GM10266 (cell line): Measurements from ENCODE around the gene TTLL5.

Experiments used
- DNase-seq: peaks from one replicate; pipeline ENCODE4 v3.0.0; 2012; ENCODE audit errors: extremely low spot score
- TF ChIP-seq, protein P1 (sequence below): IDR thresholded peaks from 2 replicates; pipeline ENCODE4 v1.5.1; 2012; ENCODE audit warnings: mild to moderate bottlenecking, low read depth; ENCODE audit not compliant: control insufficient read depth, insufficient read depth; ENCODE audit errors: missing control alignments

Gene TTLL5

GRCh38 chr14:75807667-75808360, 146.8 kb downstream of the TTLL5 start:
- TF ChIP-seq, protein P1, sequence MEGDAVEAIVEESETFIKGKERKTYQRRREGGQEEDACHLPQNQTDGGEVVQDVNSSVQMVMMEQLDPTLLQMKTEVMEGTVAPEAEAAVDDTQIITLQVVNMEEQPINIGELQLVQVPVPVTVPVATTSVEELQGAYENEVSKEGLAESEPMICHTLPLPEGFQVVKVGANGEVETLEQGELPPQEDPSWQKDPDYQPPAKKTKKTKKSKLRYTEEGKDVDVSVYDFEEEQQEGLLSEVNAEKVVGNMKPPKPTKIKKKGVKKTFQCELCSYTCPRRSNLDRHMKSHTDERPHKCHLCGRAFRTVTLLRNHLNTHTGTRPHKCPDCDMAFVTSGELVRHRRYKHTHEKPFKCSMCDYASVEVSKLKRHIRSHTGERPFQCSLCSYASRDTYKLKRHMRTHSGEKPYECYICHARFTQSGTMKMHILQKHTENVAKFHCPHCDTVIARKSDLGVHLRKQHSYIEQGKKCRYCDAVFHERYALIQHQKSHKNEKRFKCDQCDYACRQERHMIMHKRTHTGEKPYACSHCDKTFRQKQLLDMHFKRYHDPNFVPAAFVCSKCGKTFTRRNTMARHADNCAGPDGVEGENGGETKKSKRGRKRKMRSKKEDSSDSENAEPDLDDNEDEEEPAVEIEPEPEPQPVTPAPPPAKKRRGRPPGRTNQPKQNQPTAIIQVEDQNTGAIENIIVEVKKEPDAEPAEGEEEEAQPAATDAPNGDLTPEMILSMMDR, result no peak
- no peak for DNase-seq

- TF ChIP-seq, protein P1, result no peak
- no peak for DNase-seq
Measured at GRCh38 chr14:75811136-75811829, 150.2 kb downstream of the TTLL5 start.

GRCh38 chr14:75811872-75812499, 150.9 kb downstream of the TTLL5 start:
- TF ChIP-seq, protein P1, result no peak
- DNase-seq, result no peak

DNA sequence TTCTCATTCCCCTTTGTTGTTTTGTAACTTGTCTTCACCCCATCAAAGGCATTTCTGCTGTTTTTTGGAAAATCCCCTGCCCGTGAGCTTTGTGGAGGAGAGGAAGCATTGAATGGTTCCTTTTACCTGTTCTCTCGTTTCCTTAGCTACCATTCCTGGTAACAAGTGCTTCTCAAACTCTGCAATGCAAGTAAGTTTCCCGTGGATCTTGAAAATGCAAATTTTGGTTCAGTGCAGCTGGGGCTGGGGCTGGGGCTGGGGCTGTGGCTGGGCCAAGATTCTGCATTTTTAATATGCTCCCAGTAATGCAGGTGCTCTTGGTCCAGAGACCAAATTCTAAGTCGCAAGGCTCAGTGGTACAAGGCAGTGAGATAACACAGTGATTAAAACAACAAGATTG, 151.6 kb downstream of the TTLL5 start:
- TF ChIP-seq, protein P1, result no peak
- DNase-seq, result no peak

DNA sequence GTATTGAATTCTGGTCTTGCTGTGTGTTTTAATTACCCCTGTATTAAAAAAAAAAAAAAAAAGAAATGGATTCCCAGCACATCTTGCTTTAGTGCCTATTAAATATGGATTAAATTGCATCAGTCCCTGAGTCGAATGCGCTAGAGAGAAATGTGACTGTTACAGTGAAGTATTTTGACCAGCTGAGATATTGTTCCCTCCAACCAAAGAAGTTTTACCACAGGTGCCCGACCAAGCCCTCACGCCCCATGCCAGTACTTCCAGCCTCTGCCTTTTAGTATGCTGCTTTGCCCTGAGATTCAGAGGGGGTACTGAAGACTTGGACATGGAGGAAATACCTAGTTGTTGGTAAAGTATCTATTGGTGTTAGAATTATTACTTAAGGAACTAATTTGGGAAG, 159.7 kb downstream of the TTLL5 start:
- TF ChIP-seq, protein P1, result no peak
- DNase-seq, result no peak

DNA sequence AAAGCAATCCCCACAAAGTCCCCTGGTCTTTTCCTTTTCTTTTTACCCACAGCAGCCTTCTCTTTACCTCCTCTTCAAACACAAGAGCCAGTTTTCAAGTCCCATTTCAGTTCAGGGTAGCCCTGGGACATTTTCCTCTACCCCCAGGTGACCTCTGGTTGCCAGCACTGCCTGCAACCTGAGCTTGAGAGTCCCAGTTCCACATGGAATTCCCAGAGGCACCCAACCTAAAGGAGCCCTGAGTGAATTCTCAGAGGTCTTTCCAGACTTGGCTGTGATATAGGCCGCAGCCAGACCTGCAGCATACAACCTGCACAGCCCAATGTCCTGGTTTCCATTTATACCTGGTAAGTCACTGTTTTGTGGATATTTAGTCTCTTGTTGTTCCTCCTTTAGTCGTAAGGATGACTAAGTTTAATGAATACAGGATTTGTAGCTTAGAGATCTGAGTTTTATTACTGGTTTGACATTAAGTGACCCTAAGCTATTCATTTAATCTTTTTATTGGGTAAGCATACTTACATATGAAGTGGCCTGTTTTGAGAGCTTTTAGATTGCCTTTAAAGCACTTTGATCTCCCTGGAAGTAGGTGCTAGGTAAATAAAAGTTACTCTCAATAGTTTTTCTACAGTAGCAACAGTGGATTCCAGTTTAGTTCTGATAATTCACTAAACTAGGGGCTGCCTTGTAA, 160.9 kb downstream of the TTLL5 start:
- DNase-seq, result no peak
- TF ChIP-seq, protein P1, result no peak
